NK-92 treated with Interleukin-12 subunit alpha and Interleukin-12 subunit beta, amount 100 ng/mL, for 24 hours (cell line): ENCODE results near the gene RNF225.
"Not testable (repeated sequence)": the region's sequence is repeated elsewhere in the genome, so short reads cannot be mapped to it uniquely, and the experiment has no call there.

ENCODE experiments used
- DNase-seq: peaks from one replicate; lab custom pipeline; 2025; lab: John Stamatoyannopoulos, UW

Gene RNF225

DNA sequence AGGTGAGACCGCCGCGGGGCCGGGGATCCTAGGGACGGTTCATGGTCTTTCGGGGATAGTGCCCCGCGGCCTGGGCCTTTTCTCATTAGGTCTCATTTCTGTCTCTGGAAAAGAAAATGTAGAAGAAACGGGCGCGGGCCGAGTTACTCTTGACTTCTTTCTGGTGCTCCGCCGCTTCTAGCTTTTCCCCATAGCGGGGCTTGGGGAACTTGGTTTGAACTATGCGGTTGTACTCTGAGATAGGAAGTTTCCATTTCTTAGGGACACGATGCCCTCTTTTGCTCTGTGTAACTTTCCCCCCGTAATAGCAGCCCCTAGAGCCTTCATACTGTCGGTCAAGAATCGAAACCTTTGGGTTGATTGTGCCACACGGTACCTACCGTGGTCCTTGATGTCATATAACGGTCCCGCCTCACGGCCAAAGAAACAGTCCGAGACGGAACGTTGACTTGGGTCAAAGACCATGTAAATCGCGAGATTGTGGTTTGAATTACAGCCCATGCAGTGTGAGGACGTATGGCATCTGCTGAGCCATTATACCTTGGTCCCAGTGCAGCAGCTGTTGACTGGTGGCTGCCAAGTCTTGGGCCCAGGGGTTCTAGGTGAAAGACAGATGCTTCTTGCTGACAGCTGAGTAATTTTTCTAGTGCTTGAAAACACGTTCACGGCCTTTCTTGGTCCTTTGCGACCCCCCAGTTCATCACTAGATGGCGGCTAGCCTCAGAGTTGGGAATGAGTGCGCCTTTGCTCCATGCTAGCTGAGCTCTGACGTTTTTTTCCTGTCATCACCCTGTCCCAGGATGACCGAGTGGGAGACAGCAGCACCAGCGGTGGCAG, 7.9 kb upstream of the RNF225 start:
- no peak for DNase-seq

DNA sequence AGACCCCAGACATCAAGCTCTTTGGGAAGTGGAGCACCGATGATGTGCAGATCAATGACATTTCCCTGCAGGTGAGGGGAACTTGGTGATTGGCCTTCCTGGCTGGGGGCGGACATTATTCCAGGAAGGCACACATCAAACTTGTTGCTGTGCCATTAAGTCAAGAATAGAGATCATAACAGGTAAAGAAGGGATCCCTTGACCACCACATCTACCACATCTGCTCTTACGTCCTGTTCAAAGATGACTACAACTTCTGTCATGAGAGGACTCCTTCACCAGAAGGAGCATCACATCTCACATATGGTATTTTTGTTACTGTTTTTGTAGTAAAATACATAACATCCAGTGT, 7.3 kb upstream of the RNF225 start:
- no peak for DNase-seq

DNA sequence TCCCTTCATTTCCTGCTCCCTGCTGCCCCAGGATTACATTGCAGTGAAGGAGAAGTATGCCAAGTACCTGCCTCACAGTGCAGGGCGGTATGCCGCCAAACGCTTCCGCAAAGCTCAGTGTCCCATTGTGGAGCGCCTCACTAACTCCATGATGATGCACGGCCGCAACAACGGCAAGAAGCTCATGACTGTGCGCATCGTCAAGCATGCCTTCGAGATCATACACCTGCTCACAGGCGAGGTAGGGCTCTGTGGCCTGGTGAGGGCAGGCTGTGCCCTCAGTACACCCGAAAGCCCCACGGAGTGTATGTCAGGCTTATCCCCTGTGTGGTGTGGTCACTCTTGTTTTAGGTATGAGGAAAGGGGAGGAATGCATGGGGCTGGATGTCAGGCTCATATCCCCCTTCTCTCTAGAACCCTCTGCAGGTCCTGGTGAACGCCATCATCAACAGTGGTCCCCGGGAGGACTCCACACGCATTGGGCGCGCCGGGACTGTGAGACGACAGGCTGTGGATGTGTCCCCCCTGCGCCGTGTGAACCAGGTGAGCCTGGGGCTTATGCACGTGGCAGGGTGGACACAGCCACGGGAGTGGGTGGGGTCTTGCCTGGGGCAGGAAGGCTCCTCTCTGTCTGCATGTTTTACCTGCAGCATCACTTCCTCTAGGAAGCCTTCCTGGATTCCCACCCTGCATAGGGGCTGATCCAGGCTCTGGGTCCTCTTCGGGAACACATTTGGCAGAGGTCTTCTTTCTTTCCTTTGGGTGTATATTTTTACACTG, 2.3 kb upstream of the RNF225 start:
- no peak for DNase-seq

DNA sequence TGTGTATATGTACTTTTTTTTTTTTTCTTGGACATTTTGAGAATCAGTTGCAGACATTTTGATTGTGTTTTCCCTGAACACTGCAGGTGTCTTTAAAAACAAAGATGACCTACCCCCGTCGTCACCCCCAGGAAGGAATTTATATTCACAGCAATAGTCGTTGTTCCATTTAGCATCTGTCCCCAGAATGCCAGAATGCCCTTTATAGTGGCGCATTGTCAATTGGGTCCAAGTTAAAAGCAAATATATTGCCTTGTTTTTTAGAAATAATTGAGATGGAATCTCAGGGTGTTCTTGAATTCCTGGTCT, 1.8 kb upstream of the RNF225 start:
- DNase-seq, result no peak

DNA sequence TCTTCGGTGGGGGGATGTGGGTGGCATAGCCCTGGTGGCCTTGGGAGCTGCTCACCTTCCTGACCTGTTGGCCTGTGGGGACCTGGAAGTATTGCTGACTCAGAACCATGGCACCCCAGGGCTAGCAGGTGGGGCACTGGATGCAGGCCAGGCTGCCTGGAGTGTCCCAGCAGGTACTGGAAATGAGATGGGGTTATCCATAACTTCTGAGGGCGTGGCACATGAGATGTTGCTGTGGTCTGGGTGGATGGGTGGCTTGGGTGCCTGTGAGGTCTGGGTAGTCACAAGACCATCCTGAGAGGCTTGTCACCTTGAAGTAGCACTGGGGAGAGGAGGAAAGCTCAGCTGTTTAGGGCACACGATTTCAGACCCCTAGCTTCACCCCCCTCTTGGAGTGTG, 636 bp upstream of the RNF225 start:
- DNase-seq, result no peak

DNA sequence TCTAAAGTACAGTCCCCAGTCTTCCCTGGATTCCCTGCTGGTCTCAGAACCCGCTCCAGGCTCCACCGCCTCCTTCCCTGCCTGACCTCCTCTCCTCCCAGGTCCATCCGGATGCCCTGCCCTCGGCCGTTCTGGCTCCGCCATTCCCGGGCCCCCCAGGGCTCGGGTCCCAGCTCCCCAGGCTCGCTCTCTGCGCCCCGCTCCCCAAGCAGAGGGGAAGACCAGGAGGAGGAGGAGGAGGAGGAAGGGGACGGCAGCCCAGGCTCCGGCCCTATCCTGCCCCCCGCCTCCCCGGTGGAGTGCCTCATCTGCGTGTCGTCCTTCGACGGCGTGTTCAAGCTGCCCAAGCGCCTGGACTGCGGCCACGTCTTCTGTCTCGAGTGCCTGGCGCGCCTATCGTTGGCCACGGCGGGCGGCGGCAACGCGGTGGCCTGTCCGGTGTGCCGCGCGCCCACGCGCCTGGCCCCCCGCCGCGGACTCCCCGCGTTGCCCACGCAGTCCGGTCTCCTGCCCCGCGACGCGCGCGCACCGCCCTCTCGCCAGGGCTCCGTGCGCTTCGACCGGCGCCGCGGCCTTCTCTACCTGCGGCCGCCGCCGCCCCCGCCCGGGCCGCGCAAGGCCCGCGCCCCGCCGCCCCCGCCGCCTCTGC, 647 bp downstream of the RNF225 start:
- no peak for DNase-seq

DNA sequence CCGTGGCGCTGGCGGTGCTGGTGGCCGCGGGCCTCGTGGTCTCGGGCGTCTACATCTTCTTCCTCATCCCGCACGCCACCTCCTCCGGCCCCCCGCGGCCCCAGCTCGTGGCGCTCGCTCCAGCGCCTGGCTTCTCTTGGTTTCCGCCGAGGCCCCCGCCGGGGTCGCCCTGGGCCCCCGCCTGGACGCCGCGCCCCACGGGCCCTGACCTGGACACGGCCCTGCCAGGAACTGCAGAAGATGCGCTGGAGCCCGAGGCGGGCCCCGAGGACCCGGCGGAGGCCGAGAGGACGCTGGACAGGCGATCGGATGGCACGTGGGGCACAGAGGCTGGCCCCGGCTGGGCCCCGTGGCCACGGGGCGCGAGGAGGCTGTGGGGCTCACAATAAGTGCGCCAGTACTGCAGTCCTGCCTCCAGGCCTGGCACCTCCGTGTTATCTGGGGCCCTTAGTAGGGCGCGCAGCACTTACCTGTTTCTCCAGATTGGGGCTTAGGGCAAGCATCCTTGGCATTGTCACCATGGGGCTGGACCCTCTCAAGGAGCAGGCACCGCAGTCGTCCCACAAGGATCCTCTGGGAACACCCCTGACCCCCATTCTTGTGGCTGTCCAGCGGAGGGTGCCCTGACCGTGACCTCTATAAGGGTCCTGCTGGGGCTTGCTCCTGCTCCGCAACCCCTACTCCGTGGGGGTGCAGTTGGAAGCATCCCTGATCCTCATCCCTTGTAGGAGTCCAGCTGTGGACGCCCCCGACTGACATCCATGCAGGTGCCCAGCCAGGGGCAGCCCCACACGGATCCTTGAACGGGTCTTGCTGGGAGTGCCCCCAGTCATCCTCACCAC, 1.5 kb downstream of the RNF225 start:
- DNase-seq, result no peak

DNA sequence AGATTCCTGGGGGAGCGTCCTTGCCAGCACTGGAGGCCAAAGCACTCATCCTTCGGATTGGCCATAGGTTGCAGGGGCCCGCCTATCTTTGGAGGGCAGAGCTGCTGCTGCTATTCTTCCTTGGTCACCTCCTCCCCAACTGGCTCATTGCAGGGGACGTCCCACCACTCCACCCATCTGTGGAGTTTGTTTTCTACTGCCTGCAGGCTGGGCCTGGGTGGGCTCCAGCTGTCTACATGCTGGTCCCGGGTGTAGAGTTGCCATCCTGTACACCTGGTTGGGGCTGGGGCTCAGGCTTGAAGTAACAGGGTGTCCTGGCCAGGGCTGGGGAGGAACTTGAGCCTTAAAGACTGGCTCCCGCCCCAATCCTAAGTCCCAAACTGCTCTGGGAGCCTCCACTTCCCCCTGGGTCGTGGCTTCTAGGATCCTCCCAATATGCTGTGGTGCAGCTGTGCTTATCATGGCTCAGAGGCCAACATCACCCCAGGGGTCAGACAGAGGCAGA, 2.1 kb downstream of the RNF225 start:
- no peak for DNase-seq

DNA sequence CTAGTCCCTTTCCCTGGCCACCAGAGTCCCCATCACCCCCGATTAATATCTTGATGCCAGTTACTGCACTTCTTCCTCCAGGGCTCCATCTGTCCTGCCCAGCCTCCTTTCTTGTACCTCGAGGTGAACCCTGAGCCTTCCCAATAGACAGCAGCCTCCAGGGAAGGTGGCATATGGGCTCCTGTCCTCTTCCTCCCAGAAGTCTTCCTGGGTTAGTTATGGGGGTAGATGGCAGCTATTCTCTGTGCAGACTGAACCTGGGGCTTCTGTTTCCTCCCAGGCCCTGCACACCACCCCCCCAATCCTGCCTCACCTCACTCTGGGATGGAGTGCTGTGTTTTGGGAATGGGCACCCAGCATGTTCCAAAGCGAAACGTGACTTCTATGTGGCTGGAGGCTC, 2.6 kb downstream of the RNF225 start:
- no peak for DNase-seq

DNA sequence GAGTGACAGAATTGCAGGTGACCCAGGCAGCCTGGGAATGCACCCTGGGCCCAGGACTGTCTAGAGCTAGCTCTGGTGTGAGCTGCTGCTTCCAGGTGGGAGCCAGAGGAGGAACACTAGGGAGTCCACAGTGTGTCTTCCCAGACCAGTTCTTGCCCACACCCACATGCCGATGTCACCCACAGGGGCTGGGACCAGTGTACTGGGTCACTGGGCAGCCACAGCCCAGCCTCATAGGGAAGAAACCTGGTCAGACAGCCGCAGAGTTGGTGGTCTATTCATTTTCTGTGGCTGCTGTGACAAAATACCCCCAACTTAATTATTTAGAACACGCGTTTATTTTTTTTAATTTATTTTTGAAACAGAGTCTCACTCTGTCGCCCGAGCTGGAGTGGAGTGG, 3.1 kb downstream of the RNF225 start:
- no peak for DNase-seq

DNA sequence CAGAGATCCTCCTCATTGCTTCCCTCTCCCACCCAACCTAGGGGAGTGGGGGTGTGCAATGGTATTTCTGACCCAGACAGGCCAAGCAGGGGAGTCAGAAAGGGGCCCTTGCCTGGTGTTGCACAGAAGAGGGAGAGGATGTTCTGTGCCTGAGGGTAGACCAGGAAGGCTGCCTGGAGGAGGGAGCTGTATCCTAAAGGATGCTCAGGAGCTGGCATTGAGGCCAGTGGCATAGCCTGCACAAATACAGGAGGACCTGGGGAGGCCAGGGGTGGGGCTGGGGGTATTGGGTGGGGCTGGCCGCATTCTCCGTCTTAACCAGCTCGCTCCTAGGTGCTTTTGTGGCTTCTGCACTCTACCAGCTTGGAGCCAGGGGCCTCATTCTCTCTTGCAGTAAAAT, 4.4 kb downstream of the RNF225 start:
- no peak for DNase-seq

DNA sequence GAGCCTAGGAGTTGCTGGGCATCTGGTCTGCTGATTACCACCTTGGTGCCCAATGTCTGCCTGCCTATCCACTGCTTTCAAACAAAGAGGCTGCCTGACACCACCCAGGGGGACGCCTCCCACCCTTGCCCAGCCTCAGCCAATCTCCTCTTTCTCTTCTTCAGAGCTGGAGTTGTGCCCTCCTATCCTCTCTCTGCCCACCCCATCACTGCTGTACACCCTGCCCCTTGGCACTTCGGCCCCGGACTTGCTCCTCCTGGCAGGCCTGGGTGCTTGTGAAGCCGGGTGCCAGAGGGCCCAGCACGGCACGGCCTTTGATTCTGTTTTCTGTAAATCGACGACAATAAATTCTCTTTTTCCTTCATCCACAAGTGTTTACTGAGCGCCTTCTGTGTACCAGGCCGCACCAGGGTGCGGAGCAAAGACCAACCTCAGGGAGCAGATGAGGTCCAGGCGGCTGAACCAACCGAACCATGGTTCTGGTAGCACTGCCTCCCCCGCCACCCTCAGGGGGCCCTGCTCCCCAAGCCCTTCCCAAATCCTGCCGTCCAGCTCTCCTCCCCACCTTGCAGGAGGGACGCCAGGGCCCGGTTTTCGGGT, 5.0 kb downstream of the RNF225 start:
- no peak for DNase-seq

DNA sequence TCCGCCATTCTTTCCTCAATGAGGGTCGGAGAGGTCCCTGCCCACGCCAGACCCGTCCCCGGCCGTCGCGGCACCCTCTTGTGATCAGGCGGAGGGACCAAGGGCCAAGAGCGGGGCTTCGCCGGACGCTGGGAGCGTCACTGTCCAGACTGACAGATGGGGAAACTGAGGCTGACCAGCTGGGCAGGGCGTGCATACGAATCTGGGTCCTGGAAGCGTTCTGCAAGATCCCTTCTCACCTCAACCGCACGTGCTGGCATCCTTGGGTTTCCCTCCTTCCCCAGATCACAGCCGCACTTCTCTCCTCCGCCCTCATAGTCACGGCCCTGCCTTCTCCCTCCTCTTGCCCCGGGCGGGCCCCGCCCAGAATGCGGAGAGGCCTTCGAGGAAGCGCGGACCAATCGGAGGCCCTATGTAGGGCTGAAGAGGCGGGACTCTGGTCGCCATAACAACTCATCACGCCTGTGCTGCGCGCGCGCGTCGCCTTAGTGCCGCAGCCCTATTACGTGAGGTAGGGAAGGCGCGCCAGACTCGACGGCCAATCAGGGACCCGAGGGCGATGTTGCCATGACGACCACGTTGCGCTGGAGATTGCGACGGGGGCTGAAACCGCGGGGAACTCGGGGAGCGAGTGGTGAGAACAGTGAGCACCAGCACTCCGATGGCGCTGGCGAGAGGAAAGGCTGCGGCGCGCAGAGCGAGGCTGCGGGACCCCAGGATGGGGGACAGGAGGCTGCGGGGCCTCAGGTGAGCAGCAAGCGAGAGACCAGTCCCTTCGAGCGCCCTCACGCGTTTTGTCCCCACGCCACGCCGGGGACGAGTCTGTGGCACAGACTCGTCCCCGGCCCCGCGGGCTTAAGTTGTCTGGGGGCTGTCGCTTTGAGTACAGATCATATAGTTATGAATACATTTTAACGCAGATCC, 5.7 kb downstream of the RNF225 start:
- peak; percentile 99 for DNase-seq

DNA sequence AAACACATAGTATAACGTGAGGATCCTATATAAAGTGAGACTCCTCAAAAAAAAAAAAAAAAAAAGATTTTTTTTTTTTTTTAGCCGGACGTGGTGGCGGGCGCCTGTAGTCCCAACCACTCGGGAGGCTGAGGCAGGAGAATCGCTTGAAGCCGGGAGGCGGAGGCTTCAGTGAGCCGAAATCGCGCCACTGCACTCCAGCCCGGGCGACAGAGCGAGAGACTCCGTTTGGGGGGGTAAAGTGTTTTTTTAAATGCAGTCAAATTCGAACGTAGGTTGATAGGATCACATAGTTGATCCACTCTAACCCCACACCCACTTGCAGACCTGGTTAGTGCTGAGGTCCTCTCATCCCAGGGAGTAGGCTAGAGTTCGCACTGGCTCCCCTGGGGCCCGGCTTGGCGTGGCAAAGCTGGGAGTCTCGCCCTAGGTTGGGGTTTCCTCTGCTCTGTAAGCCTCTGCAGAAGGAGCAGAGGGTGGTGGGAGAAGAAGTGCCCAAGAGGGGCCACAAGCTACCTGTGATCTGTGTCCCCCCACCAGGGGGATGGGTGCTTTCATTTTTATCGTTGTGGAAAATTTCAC, 6.5 kb downstream of the RNF225 start:
- DNase-seq, result no peak

DNA sequence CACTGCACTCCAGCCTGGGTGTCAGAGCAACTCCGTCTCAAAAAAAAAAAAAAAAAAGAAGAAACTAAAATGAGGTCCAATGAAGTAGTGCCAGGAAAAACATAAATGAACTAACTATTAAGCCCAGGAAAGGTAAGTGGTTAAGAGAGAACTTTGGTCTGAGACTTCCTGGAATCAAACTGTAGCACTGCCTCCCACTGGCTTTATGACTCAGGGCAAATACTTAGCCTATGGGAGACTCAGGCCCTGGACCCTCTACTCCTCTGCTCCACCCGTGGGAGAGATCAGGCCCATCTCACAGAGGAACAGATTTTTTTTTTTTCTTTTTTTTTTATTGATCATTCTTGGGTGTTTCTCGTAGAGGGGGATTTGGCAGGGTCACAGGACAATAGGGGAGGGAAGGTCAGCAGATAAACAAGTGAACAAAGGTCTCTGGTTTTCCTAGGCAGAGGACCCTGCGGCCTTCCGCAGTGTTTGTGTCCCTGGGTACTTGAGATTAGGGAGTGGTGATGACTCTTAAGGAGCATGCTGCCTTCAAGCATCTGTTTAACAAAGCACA, 8.5 kb downstream of the RNF225 start:
- not testable (repeated sequence) for DNase-seq

DNA sequence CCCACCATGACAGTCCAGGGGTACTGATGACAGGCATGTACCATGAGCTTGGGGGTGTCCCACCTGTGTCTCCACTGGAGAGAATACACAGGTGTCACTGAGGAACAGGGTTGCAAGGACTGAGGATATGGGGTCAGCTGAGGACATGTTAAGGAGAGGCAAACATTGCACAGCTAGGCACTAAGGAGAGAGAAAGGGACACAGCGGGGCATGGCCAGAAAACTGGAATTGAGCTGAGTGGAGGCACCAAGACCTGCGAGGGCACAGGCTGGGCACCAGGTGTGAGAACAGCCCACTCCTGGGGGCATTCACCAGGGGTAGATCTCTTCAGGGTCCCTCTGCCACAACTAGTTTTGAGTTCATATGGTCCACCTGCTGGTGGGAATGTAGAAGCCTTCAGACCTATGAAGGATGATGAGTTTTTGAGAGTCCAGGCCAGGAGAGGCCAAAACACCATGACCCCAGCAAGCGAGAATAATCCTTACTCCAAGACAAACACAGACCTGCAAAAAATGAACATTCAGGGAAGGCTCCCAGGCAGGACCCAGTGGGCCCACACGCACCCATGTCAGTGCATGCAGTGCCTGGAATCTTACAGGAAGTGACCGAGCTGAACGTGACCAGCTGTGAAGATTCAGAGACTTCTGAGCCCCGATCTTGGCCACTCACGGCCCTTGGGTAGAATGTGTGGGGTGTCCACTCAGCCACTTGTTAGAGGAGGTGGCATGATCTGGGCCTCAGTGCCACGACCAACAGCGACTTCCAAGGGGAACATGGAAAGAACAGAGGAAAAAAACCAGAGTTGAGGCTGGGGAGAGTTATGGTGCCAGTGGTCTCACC, 11.6 kb downstream of the RNF225 start:
- no peak for DNase-seq

DNA sequence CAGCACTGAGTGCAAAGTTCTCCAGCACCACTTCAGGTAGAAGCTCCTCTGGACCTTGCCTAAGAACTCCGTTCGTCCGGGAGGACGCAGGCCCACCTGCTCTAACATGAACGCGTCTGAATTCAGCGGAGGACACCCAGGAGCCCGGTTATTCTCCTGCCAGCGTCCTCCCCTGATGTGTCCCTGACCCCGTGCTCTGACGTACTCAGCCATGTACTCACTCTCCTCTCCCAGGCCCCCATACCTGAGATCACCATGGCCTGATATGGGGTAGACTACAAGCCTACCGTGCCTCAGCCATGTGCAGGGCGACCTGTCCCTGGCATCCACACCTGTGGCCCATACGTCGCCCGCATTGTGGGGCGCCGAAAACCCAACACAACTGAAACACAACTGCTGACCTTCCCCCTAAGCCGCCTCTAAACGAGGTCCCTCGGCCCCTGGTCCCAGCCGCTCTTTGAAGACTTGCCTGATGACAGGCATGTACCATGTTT, 12.2 kb downstream of the RNF225 start:
- no peak for DNase-seq

DNA sequence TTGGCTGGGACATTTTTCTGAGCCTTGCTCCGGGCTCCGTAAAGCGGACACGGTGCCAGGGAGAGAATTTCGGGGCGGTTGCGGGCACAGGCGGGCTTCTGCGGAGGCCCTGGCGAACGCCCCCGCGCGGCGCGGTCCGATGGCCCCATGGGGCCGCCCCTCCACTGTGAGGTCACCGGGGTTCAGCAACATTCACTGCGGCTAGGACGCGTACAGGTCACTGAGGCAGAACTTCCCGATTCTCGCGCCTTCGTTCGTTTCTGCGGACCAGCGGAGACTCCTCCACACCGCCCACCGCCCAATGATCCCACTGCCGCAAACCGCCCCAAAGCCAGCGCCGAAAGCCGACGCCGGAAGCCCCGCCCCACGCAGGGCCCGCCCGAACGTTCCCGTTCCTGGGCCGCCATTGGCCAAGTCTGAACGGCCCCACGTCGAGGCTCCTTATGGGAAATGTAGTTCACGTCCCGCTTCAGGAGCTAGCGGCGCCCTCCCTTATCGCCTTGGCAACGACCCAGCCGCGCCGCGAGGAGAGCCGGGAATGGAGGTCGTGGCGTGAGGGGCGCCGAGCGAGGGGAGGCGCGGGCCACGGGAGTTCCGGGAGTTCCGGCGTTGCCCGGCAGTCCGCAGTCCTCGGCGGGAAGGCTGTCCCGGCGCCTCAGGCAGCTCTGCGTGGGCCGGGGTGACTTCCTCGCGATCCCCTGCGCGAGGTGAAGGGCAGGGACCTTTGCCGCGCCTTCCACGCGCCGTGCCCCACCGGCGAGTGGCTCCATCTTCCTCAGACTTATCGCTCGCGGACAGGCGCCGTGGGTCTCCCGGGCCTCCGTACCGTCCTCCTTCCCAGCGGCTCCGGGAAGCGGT, 12.9 kb downstream of the RNF225 start, which contains the start of gene ZNF584:
Gene ZNF584, plus strand, starts transcription at position 498 of the 858 bp plus-strand sequence. CDS start 499 bp downstream, outside the sequence.
- peak; percentile 89 for DNase-seq
